Measurements from ENCODE around the gene EIF2S1.
"Not testable (repeated sequence)": the region's sequence is repeated elsewhere in the genome, so short reads cannot be mapped to it uniquely, and the experiment has no call there.

The EIF2S1 gene

DNA sequence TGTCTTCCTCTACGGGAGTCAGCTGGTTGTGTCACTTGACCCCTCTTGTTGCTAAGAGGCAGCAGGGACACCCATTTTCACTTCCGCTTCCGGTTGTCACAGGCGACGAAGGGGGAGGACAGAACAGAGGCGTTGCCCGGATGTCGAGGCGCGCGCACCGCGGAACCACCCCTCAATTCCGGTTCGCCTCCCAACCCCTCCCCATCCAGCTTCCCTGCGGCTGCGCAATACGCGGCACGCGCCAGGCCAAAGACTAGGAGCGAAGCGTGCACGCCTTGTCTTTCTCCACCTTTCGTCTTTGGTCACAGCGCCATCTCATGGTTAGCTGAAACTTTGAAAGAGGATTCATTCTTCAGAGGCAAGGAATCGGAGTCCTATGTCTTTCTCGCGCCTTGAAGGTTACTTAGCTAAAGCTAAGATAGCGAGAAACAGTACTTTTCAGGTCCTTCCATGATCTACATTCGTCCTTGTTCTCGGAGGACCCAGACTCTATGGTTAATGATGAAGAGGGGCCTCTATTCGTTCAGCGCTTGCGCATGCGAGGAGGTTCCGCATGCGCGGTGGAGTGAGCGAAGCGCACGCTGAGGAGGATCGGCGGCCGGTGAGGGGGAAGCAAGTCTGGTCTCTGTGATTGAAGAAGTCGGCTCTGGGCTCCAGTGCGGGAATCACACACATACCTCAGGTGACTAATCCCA is at the start of gene EIF2S1, which contains the start of gene ATP6V1D:
EIF2S1 (plus strand) TSS at position 554 of the 695 bp plus-strand sequence. CDS start 4,440 bp downstream, outside the sequence.
ATP6V1D (minus strand) TSS at position 30 of the 695 bp plus-strand sequence. CDS start 106 bp downstream, outside the sequence.
- DNase-seq (ENCODE audit: low read depth): peak; percentile 100

DNA sequence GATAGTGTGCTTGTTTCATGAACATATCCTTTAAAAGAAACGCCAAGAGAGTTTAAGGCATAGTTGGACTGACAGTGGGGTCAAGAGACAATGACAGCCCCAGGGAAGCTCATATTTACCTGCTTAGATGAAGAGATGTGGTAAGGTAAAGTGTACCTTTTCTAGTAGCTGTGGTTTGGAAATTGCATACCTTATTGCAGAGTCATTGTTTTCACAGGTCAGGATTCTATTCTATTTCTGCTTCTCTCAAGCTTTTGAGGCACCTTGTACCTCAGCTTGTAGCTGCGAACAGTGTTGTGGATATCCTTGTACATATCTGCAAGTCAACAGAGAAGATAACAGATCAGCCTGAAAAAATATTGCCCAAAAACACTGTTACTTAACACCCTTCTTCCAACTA is 48.3 kb upstream of the EIF2S1 start:
- no peak for DNase-seq (ENCODE audit: low read depth)

DNA sequence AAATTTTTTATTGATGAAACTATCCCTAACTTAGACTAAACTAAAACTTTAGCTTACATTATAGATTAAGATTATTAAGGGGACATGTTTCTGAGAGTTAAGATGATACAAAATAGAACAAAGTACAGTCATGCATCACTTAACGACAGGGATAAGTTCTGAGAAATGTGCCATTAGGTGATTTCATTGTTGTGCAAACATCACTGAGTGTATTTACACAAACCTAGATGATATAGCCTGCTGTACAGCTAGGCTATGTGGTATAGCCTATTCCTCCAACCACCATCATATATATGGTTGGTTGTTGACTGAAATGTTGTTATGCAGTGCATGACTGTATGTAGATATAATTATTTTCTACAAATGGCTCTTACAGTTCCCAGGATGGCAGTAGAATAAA is 47.0 kb upstream of the EIF2S1 start:
- DNase-seq (ENCODE audit: low read depth): no peak

DNA sequence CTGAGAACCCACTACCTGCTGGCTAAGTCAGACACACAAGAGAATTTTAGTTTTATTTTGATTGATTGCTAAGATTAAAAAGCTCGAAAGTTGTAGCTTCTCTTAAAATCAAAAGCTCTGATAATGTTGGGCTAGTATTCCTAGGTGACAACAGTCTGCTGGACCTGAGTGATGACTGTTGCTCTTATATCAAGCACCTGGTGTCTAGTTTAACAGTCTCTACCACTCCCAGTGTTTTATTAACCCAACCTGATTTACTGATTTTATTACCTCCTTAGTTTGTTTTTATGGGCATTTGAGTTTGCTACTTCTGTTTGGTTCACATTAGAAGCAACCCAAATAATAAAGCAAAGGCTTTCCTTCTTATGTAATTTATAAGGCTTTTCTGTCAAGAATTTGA is 42.3 kb upstream of the EIF2S1 start:
- DNase-seq (ENCODE audit: low read depth): no peak

DNA sequence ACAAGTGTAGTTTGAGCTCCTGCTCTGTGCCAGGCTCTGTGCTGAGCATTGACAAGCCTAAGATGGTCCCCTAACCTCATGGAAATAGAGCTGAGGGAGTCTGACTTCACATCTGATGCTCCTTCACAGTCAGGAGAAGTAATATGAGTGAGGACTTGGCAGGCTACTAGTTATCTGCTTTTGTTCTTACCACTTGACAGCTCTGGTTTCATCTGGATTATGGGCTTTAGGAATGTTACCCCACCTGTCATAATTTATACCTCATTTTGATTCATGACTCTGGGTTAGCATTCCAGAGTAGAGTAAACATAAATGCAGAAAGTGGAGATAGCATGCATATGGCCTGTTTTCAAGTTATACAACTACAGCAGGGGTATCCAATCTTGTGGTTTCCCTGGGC is 41.0 kb upstream of the EIF2S1 start:
- no peak for DNase-seq (ENCODE audit: low read depth)

DNA sequence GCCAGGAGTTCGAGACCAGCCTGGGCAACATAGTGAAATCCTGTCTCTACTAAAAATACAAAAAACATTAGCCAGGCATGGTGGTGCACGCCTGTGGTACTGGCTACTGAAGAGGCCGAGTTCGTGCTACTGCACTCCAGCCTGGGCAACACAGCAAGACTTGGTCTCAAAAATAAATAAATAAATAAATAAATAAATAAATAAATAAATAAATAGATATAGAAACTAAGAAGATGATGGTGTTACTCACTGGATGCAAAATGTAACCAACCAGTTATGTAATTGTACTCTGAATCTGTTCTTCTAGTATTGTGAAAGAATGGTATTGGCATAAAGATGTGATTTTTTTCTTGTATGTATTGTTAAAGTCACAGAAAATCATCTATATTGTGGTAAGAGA is 30.5 kb upstream of the EIF2S1 start:
- DNase-seq (ENCODE audit: low read depth): not testable (repeated sequence)

DNA sequence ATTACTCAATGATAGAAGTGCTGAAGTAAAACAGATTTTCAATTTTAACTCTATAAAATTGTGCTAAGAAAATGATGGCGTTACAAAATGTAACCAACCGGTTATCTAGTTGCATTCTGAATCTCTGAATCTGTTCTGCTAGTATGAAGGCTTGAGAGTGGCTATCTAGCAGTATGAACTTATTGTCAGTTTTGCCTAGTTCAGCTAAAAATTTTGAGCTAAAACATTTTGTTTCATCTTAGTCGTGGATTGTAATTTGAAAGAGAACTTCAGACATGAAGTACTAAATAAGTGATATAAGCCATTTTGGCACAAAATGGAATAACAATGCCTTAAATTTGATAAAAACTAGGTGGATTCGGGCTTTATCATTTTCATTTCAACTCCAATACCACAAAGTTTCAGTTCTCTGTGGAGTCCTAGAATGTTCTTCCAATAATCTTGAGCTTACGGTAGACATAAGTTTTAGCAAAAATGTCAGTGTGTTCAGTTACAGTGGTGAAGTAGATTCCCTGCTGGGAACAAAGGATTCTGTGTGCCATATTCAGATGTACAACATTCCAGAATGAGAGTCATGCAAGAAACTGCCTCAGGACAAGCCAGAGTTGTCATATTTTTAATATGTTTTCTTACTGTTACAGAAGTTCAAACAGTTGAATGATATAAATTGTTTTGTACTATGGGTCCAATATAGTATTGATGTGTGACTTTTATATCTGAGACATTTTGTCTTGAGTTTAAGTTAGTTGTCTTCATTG is 28.6 kb upstream of the EIF2S1 start:
- no peak for DNase-seq (ENCODE audit: low read depth)

DNA sequence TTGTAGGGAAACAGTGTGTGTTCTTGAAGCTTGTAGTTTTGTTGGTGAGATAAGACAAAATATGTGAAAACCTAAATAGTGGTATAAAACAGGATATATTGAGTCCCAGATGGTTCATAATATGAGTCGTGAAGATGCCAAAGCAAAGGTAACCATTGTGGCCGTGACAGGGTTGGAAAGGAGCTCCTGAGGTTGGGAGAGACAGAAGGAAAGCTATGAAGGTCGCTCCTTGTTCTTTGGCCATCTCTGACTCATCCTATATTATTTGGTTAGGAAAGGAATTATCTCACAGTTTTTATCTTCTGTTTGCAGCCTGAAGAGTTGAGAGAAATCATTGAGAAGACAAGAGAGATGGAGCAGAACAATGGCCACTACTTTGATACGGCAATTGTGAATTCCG is 27.7 kb upstream of the EIF2S1 start:
- no peak for DNase-seq (ENCODE audit: low read depth)

DNA sequence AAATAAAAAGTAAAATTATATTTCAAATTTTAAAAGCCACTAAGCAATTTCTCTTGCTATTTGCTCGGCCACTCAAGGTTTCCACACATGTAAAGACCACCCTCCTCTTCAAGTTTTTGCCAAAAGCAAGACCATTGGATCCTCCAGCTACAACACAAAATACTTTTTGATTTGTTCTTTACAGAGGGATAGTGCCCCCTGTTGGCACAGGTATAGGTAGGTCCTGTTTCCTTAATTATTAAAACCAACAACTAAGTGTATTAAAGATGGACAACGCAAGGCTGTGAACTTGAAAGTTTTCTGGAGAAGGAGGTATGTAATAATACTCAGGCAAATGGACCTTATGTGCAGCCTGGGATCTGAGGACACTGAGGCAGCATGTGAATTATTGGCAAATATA is 24.3 kb upstream of the EIF2S1 start:
- no peak for DNase-seq (ENCODE audit: low read depth)

DNA sequence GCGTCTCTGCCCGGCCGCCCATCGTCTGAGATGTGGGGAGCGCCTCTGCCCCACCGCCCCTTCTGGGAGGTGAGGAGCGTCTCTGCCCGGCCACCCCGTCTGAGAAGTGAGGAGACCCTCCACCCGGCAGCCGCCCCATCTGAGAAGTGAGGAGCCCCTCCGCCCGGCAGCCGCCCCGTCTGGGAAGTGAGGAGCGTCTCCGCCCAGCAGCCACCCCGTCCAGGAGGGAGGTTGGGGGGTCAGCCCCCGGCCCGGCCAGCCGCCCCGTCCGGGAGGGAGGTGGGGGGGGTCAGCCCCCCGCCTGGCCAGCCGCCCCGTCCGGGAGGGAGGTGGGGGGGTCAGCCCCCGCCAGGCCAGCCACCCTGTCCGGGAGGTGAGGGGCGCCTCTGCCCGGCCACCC is 18.9 kb upstream of the EIF2S1 start:
- not testable (repeated sequence) for DNase-seq (ENCODE audit: low read depth)

DNA sequence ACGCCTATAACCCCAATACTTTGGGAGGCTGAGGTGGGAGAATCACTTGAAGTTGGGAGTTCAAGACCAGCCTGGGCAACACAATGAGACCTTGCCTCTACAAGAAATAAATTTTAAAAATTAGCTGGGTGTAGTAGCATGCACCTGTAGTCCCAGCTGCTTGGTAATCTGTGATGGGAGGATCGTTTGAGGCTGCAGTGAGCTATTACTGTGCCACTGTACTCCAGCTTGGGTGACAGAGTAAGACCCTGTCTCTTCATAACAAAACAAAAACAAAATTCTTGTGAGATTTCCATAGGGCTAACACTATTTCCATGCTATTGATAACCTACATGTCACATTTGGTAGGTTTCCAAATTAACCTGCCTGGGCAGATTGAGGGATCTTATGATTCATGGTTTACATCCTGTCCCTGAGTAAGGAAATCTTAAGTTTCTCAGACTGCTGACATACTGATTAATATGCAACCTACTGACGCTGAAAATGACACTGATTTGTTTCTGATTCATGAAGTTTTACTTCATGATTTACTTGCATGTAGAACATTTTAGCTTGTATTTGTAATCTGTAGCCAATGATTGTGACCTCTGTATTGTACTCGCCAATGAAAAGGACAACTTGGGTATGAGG is 16.4 kb upstream of the EIF2S1 start:
- DNase-seq (ENCODE audit: low read depth): no peak

DNA sequence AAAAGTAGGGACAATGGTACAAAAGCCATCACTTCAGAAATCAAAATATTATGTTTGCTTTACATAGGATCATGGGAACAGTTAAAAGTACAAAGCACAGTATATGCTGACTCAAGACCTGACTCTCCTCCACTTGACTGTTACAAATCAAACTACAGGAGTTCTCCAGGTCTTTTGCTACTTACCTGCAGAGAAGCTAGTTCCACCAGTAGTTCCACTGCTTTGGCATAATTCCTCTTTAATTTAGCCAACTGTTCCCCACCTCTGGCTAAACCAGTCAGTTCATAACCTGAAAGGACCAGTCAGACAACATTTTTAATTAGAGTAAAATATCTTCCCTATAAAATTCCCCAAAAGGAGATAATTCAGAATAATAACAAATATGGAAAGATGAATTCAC is 14.5 kb upstream of the EIF2S1 start:
- no peak for DNase-seq (ENCODE audit: low read depth)

DNA sequence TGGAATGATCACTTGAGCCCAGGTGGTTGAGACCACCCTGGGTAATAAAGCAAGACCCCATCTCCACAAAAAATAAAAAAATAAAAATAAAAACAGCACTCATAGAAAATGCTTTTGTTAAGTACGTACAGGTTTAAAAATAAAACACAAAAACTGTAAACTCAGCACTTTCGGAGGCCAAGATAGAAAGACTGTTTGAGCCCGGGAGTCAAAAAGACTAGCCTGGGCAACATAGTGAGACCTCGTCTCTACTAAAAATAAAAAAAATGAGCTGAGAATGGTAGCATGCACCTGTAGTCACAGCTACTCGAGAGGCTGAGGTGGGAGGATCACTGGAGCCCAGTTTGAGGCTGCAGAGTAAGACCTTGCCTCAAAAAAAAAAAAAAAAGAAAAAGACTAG is 8.1 kb upstream of the EIF2S1 start:
- no peak for DNase-seq (ENCODE audit: low read depth)

DNA sequence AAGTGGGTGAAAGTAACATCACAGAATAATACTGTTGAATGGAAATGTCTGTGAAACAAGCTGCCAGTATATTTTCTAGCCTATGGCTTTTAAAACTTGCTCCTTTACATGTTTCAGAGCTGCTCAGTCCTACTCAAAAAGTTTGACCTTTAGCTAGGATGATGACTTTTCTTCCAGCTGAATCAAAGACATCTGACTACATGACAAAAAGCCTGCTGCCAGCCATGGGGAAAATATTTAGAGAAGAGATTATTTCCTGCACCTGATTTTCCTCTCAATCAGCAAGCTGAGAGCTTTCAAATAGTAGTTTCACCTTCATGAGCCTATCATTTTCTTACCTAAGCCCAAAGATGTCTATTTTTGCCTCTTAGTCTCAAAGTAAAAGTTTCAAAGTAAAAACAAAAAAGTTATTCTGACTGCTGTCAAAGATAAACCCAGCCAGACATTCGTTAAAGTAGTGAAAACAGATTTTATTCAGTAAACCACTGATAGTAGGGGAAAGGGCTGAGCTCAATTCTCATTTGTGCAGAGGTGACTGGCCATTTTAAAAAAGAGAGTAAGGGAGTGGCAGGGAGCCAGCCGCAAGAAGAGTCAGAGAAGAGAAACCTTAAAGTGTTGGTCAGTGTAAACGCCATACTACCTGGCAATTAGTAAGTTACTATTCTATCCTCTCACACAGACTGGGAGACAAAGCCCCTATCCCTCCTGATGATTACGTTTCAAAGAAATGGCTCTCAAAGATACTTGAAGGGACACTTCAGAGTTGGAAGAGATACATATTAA is 2.8 kb upstream of the EIF2S1 start:
- DNase-seq (ENCODE audit: low read depth): no peak

DNA sequence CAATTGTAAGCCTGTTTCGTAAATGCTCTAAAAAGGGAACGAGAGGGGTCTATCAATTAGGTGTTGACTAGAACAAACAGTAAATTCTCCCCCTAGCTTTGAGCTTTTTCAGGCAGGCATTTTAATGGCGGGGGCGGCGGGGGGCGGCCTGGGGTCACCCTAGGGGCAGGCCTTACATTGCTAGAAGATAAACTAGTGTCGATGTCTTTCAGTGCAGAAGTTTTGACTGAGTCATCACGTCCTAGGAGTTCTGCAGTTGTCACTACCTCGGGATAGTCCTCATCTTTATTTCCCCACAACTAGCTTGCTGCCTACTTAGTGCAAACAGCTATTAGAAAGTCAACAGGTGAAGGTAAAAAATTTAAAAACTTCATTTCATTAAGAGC is 2.2 kb upstream of the EIF2S1 start:
- DNase-seq (ENCODE audit: low read depth): no peak

DNA sequence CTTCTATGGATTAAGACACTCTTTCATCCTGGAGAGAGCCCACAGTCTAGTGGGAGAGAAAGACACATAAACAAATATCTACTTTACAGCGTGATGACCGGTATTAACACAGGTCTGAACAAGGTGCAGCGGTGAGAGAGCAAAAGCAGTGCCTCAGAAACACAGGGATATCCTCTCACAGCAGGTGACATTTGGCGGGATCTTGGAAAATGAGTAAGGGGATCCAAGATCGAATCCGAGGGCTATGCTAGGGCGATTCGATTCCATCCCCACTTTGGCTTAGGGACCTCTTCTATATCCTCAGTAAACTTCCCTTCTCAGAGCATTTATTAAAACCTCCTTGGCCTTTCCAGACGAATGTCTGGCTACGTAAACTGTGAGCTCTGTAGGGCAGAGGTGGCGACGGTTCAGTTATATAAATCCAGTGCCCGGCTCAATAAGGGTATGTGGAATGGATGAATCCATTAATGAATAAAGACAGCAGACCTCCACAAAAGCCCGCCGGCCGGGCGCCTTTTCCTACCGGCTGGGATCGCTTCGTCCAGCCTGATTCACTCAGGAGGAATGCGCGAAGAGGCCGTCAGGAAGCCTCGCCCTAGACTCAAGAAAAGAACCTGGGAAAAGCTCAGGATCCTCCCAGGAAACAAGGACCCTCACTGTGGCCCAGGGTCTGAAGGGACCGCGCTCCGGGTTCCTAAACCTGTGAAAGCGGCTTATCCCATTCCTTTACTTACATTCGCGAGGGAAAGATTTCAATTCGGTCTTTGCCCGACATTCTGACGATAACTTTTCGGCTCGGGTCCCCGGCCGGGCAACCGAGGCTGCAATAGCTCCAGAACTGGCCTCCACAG is 979 bp upstream of the EIF2S1 start:
- no peak for DNase-seq (ENCODE audit: low read depth)

DNA sequence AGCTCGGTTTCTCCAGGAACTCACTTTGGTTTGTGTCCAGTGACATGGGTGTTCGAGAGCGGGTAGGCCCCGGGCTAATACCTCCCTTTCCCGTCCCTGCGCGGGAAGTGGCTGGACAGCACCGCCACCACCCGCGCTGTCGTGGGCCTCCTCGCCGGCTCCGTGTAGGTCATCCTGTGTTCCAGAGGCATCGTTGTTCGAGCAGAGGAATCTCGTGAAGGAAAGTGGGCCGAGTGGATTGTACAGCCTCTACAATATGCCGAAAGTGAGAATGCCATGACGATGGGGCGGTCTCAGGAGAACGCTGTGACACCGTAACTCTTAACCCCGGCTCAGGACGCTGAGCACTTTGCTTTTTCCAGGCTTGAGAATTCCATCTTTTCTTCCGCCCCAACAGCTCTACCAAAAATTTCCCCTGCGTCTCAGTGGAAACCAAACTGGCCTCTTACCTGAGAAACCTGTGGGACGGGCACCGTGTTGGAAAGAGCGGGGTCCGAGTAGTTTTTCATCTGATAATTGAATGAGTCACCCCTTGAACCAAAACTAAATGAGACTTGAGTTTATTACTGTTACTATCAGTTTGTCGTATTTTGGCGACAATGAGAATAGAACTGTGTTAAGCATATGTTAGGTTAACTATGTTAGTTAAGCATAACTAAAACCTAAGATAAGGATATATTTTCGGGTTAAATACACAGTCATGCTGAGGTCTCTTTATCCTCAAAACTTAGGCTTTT is 510 bp downstream of the EIF2S1 start:
- no peak for DNase-seq (ENCODE audit: low read depth)

DNA sequence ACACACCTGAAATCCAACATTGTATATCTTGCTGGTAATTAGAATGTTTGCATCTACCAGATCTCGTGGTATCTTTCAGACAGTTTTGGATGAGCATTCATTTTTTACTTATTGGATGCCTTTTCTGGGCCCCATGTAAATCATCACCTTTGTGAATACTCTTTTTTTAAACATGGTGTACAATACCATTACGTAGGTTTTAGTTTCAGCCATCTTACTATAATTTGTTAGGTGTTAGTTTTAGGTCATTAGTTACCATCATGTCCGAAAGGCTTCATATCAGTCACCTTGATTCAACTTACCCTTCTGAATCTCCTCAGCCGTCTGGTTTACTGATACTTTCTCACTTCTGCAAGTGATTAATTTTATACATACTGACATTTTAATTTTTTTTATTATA is 5.3 kb downstream of the EIF2S1 start:
- no peak for DNase-seq (ENCODE audit: low read depth)

DNA sequence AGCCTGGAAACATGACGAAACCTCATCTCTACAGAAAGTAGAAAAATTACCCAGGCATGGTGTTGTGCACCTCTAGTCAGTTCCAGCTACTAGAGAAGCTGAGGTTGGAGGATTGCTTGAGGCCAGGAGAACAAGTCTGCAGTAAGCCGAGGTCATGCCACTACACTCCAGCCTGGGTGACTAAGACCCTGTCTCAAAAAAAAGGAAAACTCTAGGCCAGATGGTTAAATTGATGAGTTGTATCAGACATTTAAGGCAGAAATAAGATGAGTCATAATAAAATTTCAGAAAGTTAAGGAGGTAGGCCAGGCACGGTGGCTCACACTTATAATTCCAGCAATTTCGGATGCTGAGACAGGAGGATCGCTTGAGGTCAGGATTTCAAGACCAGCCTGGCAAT is 10.7 kb downstream of the EIF2S1 start:
- DNase-seq (ENCODE audit: low read depth): no peak

DNA sequence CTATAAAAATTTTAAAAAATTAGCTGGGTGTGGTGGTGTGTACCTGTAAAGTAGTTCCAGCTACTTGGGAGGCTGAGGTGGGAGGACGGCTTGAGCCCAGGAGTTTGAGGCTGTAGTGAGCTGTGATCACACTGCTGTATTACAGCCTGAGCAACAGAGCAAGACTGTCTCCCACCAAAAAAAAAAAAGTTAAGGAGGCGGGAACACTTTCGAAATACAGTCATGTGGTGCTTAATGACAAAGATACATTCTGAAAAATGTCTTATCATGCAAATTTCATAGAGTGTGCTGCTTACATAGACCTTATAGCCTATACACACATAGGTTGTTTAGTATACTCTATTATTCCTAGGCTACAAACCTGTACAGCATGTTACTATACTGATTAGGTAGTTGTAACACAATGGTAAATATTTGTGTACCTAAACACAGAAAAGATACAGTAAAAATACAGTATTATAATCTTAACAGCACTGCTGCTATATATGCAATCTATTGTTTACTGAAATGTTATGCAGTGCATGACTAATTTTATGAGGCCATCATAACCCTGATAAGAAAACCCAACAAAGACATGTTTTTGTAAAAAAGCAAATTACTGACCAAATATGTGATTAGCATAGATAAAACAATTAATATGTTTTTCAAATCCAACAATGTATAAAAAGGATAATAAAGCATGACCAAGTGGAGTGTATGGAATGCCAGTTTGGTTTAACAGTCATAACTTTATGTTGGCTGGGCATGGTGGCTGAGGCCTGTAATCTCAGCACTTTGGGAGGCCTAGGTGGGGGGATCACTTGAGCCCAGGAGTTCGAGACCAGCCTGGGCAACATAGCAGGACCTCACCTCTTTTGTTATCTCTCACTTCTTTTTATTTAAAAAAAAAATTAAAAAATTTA is 11.4 kb downstream of the EIF2S1 start:
- DNase-seq (ENCODE audit: low read depth): no peak

All from activated T-helper 1 cell treated with Interleukin-2 at 50 U/mL for 16 hours (primary cell).